ENCODE measurements around the gene C1QTNF9B.

DNA sequence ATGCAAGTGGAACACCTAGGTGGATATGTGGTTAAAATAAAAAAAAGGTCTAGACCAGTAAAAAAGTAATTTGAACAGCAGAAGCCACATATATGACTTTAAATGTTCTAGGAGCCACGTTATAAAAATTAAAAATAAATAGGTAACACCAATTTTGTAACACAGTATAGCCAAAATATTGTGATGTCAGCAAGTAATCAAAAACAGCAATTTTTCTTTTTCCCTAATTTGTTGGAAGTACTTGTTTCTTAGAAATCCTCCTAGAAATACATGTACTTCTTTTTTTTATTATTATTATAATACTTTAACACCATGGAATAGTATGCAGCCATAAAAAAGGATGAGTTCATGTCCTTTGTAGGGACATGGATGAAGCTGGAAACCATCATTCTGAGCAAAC lies 25.7 kb upstream of the C1QTNF9B start:
- TF ChIP-seq CTCF (conservative IDR thresholded peaks at IDR 0.05 in 1 of 2, IDR thresholded peaks at IDR 0.05 in 1 of 2; ENCODE audit: extremely low read depth in 1 of 2, insufficient read depth in 1 of 2, low read depth in 1 of 2, low read length in 2 of 2): no peak
- TF ChIP-seq EZH2 (IDR thresholded peaks at IDR 0.05; ENCODE audit: borderline replicate concordance, low read length): no peak
